Spleen (tissue), 11 donors: ENCODE data around the gene GATAD1. TPM values are rescaled to one million over a fixed set of nuclear protein-coding genes. Genes with fewer than 3 reads are reported as not detected.

Experiments
- DNase-seq: peaks from one replicate; pipeline ENCODE4 v3.0.0-alpha.2; 2020
- H3K27ac ChIP-seq, 8 donors: fragments of 200-600 bp; sonication (generic) in 7 of 8; 1 replicate in 4 of 8; 2 replicates in 4 of 8; pipeline versions ENCODE4 v1.5.0 to v1.8.0; 2016 to 2021; ENCODE audit warnings: inconsistent platforms in 4 of 8, mild to moderate bottlenecking in 4 of 8, moderate library complexity in 1 of 8
- H3K27me3 ChIP-seq, 7 donors: fragments of 200-600 bp; sonication (generic) in 6 of 7; replicated peaks in 1 of 7; 1 replicate in 4 of 7; 2 replicates in 3 of 7; pipeline versions ENCODE4 v1.5.0 to v1.8.0; 2016 to 2021; ENCODE audit warnings: inconsistent platforms in 3 of 7, mild to moderate bottlenecking in 1 of 7
- H3K36me3 ChIP-seq, 6 donors: fragments of 200-600 bp; sonication (generic) in 5 of 6; 1 replicate in 4 of 6; 2 replicates in 2 of 6; pipeline versions ENCODE4 v1.5.0 to v1.8.0; 2016 to 2021; ENCODE audit warnings: inconsistent platforms in 2 of 6
- H3K4me1 ChIP-seq, 6 donors: fragments of 200-600 bp; sonication (generic) in 5 of 6; 1 replicate in 3 of 6; 2 replicates in 3 of 6; pipeline versions ENCODE4 v1.5.0 to v1.8.0; 2016 to 2021; ENCODE audit warnings: inconsistent platforms in 3 of 6
- H3K4me3 ChIP-seq, 8 donors: fragments of 200-600 bp; sonication (generic) in 7 of 8; 1 replicate in 4 of 8; 2 replicates in 4 of 8; pipeline versions ENCODE4 v1.5.0 to v1.8.0; 2016 to 2021; ENCODE audit warnings: inconsistent platforms in 4 of 8, mild to moderate bottlenecking in 4 of 8, moderate library complexity in 2 of 8
- H3K9me3 ChIP-seq, 8 donors: fragments of 200-600 bp; sonication (generic) in 7 of 8; 1 replicate in 4 of 8; 2 replicates in 4 of 8; pipeline versions ENCODE4 v1.5.0 to v1.8.0; 2016 to 2021; ENCODE audit warnings: inconsistent platforms in 4 of 8
- POLR2A ChIP-seq, 3 donors: fragments of 450-650 bp; IDR thresholded peaks; one replicate each; pipeline ENCODE4 v1.5.1; 2017; ENCODE audit warnings: antibody characterized with exemption in 3 of 3, mild to moderate bottlenecking in 1 of 3
- POLR2AphosphoS5 ChIP-seq, 3 donors: sonication (generic); formaldehyde crosslinking; IDR thresholded peaks; one replicate each; pipeline ENCODE4 v1.5.1; 2017; ENCODE audit warnings: antibody characterized with exemption in 3 of 3
- WGBS, 5 donors: extraction: QIAGEN DNeasy Blood & Tissue Kit in 3 of 5; methylation state at CpG; one replicate each; pipeline versions ENCODE4 v1.1.5 to v1.1.7; 2013 to 2018; 5-methylcytosine and 5-hydroxymethylcytosine counted together
- intact Hi-C: fragments of 100-400 bp; cut with DNase I; formaldehyde crosslinking; loops from one replicate; pipeline ENCODE4 v1.15.0; 2023; ENCODE audit warnings: low total_unique reads
- polyA plus RNA-seq, 3 donors: library from polyadenylated mRNA; stranded (reverse); fragments of 200-250 nt; gene quantifications; one replicate each; pipeline ENCODE4 v1.2.1, GENCODE V29; 2013
- total RNA-seq, 7 donors: library from RNA; depleted of rRNA in 3 of 7; stranded (reverse); fragments of >200 nt in 3 of 7; fragmentation: NEBNext Ultra II Directional in 4 of 7; extraction: Animal tissue kit (Norgen Biotek cat#: 25700) in 4 of 7; gene quantifications; one replicate each; pipeline versions ENCODE4 v1.1.0 to v1.2.1, GENCODE V29; 2016 to 2021
- TF ChIP-seq, protein P1 (sequence below), 11 experiments: fragments of 200-600 bp in 7 of 11; fragments of 450-650 bp in 4 of 11; sonication (generic) in 4 of 11; IDR thresholded peaks in 8 of 11; conservative IDR thresholded peaks in 3 of 11; 1 replicate in 7 of 11; 2 replicates in 4 of 11; pipeline versions ENCODE4 v1.4.0 to v1.8.0; 2016 to 2021; ENCODE audit warnings: antibody characterized with exemption in 11 of 11, inconsistent platforms in 4 of 11, mild to moderate bottlenecking in 1 of 11
- donor health status: healthy with polysubstance abuse.
- donor health status: DM: no; HTN: no; CAD: no; lungs with moderate emphysema.
- donor health status: DM: no; HTN: no; CAD: no.
- donor health status: Bipolar disorder and iron deficiency.
- donor health status: healthy.
- donor health status: DM: no; HTN: no; CAD: no.
- donor health status: DM: yes; HTN: yes; CAD: no.

GATAD1 gene
- total and polyA plus RNA-seq, 10 donors = 14.2 to 56.9 (median 35.6) TPM

DNA sequence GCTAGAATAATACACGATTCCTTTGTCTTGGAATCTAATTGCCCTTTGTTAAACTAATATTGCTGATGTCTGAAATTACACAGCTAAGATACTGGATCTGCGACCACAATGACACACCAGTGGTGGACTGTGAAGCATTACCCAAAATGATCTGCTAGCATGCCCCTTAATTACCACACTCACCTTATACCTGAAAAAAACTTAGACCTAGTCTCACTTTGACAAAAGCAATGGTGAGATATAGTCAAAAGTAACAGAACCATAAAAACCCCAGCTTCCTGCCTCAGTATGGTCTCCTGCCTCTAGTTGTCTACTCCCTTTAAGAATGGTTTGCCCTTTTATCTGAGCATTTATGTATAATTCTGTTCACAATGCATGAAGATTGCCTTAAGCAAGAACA lies 51.3 kb downstream of the GATAD1 start:
- intact Hi-C loops = no loop called here
- peaks cover 0 to 100% (median 61%) of the 10 kb centered on the region in 6 donors for H3K36me3 ChIP-seq

DNA sequence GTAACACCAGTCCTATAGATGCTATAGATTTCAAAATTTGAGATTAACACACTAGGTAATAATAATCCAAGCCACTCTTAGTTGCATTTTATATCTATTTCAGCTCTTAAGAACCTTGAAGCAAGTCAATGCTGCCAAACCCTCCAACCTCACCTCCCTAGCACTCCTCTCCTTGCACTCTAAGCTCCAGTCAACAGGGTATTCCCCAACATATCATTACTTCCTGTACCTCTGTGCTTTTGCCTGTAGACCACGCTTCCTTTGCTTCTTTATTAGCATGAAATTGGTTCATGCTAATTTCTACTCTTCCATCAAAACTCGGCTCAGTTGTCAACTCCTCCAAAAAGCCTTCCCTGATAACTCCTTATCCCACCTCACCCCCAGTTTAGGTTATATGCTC lies 56.5 kb downstream of the GATAD1 start:
- peaks cover 0 to 95% (median 59%) of the 10 kb centered on the region in 6 donors for H3K36me3 ChIP-seq
- DNase-seq = no peak
- no peak overlapping the region for H3K4me3 ChIP-seq
- no peak for TF ChIP-seq POLR2AphosphoS5 (IDR thresholded peaks at IDR 0.05)
- TF ChIP-seq POLR2A (IDR thresholded peaks at IDR 0.05) = no peak
- TF ChIP-seq, protein P1, sequence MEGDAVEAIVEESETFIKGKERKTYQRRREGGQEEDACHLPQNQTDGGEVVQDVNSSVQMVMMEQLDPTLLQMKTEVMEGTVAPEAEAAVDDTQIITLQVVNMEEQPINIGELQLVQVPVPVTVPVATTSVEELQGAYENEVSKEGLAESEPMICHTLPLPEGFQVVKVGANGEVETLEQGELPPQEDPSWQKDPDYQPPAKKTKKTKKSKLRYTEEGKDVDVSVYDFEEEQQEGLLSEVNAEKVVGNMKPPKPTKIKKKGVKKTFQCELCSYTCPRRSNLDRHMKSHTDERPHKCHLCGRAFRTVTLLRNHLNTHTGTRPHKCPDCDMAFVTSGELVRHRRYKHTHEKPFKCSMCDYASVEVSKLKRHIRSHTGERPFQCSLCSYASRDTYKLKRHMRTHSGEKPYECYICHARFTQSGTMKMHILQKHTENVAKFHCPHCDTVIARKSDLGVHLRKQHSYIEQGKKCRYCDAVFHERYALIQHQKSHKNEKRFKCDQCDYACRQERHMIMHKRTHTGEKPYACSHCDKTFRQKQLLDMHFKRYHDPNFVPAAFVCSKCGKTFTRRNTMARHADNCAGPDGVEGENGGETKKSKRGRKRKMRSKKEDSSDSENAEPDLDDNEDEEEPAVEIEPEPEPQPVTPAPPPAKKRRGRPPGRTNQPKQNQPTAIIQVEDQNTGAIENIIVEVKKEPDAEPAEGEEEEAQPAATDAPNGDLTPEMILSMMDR (IDR thresholded peaks at IDR 0.05 in 8 of 11, conservative IDR thresholded peaks at IDR 0.05 in 3 of 11) = no peak
- H3K27me3 ChIP-seq = no peaks in the 10 kb centered on the region
- intact Hi-C loops = no loop called here
- no peak overlapping the region for H3K27ac ChIP-seq
- 75 to 84% (median 77%) methylated on average over 2 of the region's 2 CpGs for WGBS, 5 donors
- no peaks in the 10 kb centered on the region for H3K4me1 ChIP-seq
- no peaks in the 10 kb centered on the region for H3K9me3 ChIP-seq

More for the DNA sequence above, 51.3 kb downstream of the GATAD1 start:
- TF ChIP-seq POLR2A (IDR thresholded peaks at IDR 0.05) (no peak), POLR2AphosphoS5 (IDR thresholded peaks at IDR 0.05) (no peak)
- no peaks in the 10 kb centered on the region for H3K9me3 ChIP-seq
- DNase-seq = no peak
- no peak overlapping the region for H3K27ac ChIP-seq
- no peak overlapping the region for H3K4me3 ChIP-seq
- WGBS, 5 donors = 85 to 95% (median 88%) methylated on average over 2 of the region's 2 CpGs
- H3K4me1 ChIP-seq = no peaks in the 10 kb centered on the region
- H3K27me3 ChIP-seq = no peaks in the 10 kb centered on the region

DNA sequence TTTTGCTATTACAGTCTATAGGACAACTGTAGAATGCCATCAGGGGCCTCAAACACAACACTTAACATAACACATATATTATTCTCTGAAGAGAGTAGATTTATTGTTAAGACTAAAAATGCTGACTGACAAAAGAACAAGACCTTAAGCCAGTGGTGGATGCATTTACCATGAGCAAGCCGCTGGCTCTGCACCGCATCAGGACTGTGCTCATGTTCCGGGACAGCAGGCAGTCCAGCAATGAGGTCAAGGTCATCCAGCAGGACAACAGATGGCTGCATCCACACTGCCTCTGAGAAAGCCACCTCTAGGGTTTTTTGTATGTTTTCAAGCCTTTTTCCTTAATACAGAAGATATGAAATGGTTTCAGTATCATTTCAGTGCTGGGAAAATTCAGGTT lies 57.3 kb downstream of the GATAD1 start:
- Histone ChIP-seq H3K36me3 (peaks cover 0 to 94% (median 53%) of the 10 kb centered on the region in 6 donors), H3K27me3 (no peaks in the 10 kb centered on the region), H3K4me3 (no peak overlapping the region), H3K4me1 (no peaks in the 10 kb centered on the region), H3K9me3 (no peaks in the 10 kb centered on the region), H3K27ac (no peak overlapping the region)
- intact Hi-C loops = no loop called here
- peak in 1 of 3 donors; percentile 10 for TF ChIP-seq POLR2AphosphoS5 (IDR thresholded peaks at IDR 0.05)
- TF ChIP-seq POLR2A (IDR thresholded peaks at IDR 0.05) = no peak
- TF ChIP-seq, protein P1 (IDR thresholded peaks at IDR 0.05 in 8 of 11, conservative IDR thresholded peaks at IDR 0.05 in 3 of 11) = no peak
- 69 to 95% (median 83%) methylated on average over 3 of the region's 3 CpGs for WGBS, 5 donors
- DNase-seq = no peak

DNA sequence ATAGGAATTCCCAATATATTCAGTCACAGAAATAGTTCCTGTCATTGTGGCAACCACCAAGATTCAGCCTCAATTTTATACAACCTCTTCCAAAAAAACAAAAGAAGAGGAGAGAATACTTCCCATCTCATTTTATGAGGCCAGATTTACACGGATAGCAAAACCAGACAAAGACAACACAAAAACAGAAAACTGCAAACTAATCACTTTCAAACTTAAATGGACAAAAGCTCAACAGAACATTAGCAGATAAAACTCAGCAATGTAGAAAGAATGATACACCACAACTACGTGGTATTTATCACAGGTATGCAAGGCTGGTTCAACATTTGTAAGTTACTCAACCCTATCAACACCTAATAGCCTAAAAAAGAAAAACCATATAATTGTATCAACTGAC lies 59.1 kb downstream of the GATAD1 start:
- Histone ChIP-seq H3K27ac (no peak overlapping the region), H3K4me3 (no peak overlapping the region), H3K4me1 (no peaks in the 10 kb centered on the region), H3K36me3 (peaks cover 0 to 93% (median 47%) of the 10 kb centered on the region in 6 donors), H3K27me3 (no peaks in the 10 kb centered on the region), H3K9me3 (no peaks in the 10 kb centered on the region)
- WGBS, 5 donors = 89 to 97% (median 92%) methylated on average over 2 of the region's 2 CpGs
- no peak for DNase-seq
- TF ChIP-seq, protein P1 (IDR thresholded peaks at IDR 0.05 in 8 of 11, conservative IDR thresholded peaks at IDR 0.05 in 3 of 11) = no peak
- TF ChIP-seq POLR2A (IDR thresholded peaks at IDR 0.05) (no peak), POLR2AphosphoS5 (IDR thresholded peaks at IDR 0.05) (no peak)
- intact Hi-C loops = no loop called here

DNA sequence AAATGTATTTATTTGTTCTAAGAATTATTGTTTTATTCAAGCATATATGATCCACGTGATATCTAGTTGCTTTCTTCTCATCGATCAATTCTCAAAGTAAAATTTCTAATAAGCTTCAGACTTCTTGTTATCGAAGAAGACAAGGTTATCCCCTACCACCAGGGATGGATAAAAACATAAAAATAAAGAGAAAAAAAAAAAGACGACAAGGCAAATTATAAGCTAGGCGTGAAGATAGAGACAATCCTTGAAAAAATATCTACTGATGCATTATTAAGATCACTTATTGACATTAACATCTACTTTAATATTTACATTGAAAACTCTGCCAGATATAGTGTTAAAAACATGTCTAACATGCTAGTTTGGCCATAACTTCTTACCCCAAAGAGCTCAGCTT lies 61.7 kb downstream of the GATAD1 start:
- DNase-seq = no peak
- H3K27me3 ChIP-seq = no peaks in the 10 kb centered on the region
- H3K9me3 ChIP-seq = no peaks in the 10 kb centered on the region
- TF ChIP-seq, protein P1 (IDR thresholded peaks at IDR 0.05 in 8 of 11, conservative IDR thresholded peaks at IDR 0.05 in 3 of 11) = no peak
- TF ChIP-seq POLR2A (IDR thresholded peaks at IDR 0.05) (no peak), POLR2AphosphoS5 (IDR thresholded peaks at IDR 0.05) (no peak)
- H3K4me1 ChIP-seq = no peaks in the 10 kb centered on the region
- no peak overlapping the region for H3K27ac ChIP-seq
- peaks cover 0 to 92% (median 33%) of the 10 kb centered on the region in 6 donors for H3K36me3 ChIP-seq
- WGBS, 5 donors = 95 to 98% (median 96%) methylated on average over 5 of the region's 5 CpGs
- H3K4me3 ChIP-seq = no peak overlapping the region
- intact Hi-C loops = no loop called here
